Measurements from ENCODE around the gene MRPL4.

The MRPL4 gene

GRCh38 chr19:10266706-10267105 lies 14.7 kb downstream of the MRPL4 start:
- TF ChIP-seq, protein P1, sequence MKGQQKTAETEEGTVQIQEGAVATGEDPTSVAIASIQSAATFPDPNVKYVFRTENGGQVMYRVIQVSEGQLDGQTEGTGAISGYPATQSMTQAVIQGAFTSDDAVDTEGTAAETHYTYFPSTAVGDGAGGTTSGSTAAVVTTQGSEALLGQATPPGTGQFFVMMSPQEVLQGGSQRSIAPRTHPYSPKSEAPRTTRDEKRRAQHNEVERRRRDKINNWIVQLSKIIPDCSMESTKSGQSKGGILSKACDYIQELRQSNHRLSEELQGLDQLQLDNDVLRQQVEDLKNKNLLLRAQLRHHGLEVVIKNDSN (IDR thresholded peaks at IDR 0.05), result no peak
- TF ChIP-seq NFIC (IDR thresholded peaks at IDR 0.05) (no peak), EP300 (IDR thresholded peaks at IDR 0.05; ENCODE audit: borderline replicate concordance) (no peak), RAD21 (IDR thresholded peaks at IDR 0.05; ENCODE audit: low read depth) (no peak), EGR1 (IDR thresholded peaks at IDR 0.05) (no peak), YY1 (IDR thresholded peaks at IDR 0.05; ENCODE audit: low read depth) (no peak), CEBPB (IDR thresholded peaks at IDR 0.05) (no peak), TAF1 (IDR thresholded peaks at IDR 0.05; ENCODE audit: low read depth) (no peak), TEAD4 (IDR thresholded peaks at IDR 0.05) (no peak), TCF12 (IDR thresholded peaks at IDR 0.05; ENCODE audit: low read depth) (no peak), FOXM1 (IDR thresholded peaks at IDR 0.05; ENCODE audit: borderline replicate concordance, low read depth) (no peak), ZBTB7A (IDR thresholded peaks at IDR 0.05; ENCODE audit: low read depth) (no peak), MAX (IDR thresholded peaks at IDR 0.05) (no peak), CREB1 (IDR thresholded peaks at IDR 0.05; ENCODE audit: low read depth) (no peak)
- TF ChIP-seq, protein P2, sequence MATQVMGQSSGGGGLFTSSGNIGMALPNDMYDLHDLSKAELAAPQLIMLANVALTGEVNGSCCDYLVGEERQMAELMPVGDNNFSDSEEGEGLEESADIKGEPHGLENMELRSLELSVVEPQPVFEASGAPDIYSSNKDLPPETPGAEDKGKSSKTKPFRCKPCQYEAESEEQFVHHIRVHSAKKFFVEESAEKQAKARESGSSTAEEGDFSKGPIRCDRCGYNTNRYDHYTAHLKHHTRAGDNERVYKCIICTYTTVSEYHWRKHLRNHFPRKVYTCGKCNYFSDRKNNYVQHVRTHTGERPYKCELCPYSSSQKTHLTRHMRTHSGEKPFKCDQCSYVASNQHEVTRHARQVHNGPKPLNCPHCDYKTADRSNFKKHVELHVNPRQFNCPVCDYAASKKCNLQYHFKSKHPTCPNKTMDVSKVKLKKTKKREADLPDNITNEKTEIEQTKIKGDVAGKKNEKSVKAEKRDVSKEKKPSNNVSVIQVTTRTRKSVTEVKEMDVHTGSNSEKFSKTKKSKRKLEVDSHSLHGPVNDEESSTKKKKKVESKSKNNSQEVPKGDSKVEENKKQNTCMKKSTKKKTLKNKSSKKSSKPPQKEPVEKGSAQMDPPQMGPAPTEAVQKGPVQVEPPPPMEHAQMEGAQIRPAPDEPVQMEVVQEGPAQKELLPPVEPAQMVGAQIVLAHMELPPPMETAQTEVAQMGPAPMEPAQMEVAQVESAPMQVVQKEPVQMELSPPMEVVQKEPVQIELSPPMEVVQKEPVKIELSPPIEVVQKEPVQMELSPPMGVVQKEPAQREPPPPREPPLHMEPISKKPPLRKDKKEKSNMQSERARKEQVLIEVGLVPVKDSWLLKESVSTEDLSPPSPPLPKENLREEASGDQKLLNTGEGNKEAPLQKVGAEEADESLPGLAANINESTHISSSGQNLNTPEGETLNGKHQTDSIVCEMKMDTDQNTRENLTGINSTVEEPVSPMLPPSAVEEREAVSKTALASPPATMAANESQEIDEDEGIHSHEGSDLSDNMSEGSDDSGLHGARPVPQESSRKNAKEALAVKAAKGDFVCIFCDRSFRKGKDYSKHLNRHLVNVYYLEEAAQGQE (IDR thresholded peaks at IDR 0.05; ENCODE audit: low read depth), result no peak

DNA sequence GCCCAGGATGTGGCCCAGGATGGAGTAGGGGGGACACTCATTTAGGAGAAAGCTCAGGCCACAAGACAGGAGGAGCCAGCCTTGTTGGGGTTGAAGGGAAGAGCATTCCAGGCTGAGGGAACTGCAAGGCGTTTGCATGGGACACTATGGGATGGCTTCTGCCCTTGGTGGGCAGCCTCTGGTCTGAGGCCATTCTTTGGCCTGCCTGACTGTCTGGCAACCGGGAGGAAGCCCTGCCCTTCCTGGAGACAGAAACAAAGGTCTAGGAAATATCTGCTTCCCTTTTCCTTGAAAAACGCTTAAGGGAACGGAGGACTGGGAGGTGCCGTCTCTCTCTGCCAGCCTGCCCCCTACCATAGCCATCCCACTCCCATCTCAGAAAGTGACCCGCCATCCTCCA lies 16.1 kb downstream of the MRPL4 start:
- no peak for TF ChIP-seq TEAD4 (IDR thresholded peaks at IDR 0.05)
- TF ChIP-seq EP300 (IDR thresholded peaks at IDR 0.05; ENCODE audit: borderline replicate concordance), result no peak
- no peak for TF ChIP-seq TCF12 (IDR thresholded peaks at IDR 0.05; ENCODE audit: low read depth)
- TF ChIP-seq, protein P2 (IDR thresholded peaks at IDR 0.05; ENCODE audit: low read depth), result no peak

DNA sequence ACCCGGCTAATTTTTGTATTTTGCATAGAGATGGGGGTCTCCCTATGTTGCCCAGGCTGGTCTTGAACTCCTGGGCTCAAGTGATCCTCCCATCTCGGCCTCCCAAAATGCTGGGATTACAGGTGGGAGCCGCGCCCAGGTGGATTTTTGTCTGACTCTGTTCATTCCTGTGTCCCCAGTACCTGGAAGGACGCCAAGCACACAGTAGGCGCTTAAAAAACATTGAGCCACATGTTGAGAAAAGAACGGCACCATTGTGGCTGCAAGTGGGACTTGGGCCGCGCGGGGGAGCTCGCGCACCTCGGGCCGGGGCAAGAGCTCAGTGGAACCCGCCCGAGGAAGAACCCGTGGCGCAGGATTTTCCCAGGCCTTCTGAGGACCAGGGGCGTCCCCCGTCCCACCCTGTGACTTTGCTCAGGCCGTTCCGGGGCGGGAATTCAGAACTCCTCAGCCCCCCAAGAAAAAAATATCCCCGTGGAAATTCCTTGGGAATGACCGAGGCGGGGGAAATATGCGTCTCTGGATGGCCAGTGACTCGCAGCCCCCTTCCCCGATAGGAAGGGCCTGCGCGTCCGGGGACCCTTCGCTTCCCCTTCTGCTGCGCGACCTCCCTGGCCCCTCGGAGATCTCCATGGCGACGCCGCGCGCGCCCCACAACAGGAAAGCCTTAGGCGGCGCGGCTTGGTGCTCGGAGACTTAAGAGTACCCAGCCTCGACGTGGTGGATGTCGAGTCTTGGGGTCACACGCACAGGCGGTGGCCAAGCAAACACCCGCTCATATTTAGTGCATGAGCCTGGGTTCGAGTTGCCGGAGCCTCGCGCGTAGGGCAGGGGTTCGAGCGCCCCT lies 17.5 kb downstream of the MRPL4 start:
- TF ChIP-seq ZBTB7A (IDR thresholded peaks at IDR 0.05; ENCODE audit: low read depth) (peak; percentile 77), TEAD4 (IDR thresholded peaks at IDR 0.05) (no peak), RAD21 (IDR thresholded peaks at IDR 0.05; ENCODE audit: low read depth) (peak; percentile 95), NFIC (IDR thresholded peaks at IDR 0.05) (peak; percentile 72), MAX (IDR thresholded peaks at IDR 0.05) (peak; percentile 19; the same call in 1 of the 2 replicates), EGR1 (IDR thresholded peaks at IDR 0.05) (no peak)

DNA sequence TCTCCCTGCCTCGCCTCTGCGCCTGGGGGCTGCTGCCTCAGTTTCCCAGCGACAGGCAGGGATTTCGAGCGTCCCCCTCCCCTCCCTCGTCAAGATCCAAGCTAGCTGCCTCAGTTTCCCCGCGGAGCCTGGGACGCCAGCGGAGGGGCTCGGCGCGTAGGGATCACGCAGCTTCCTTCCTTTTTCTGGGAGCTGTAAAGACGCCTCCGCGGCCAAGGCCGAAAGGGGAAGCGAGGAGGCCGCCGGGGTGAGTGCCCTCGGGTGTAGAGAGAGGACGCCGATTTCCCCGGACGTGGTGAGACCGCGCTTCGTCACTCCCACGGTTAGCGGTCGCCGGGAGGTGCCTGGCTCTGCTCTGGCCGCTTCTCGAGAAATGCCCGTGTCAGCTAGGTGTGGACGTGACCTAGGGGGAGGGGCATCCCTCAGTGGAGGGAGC lies 18.2 kb downstream of the MRPL4 start:
- TF ChIP-seq CREB1 (IDR thresholded peaks at IDR 0.05; ENCODE audit: low read depth) (no peak), CEBPB (IDR thresholded peaks at IDR 0.05) (no peak), TCF12 (IDR thresholded peaks at IDR 0.05; ENCODE audit: low read depth) (no peak), EP300 (IDR thresholded peaks at IDR 0.05; ENCODE audit: borderline replicate concordance) (no peak), RAD21 (IDR thresholded peaks at IDR 0.05; ENCODE audit: low read depth) (no peak), EGR1 (IDR thresholded peaks at IDR 0.05) (no peak), TAF1 (IDR thresholded peaks at IDR 0.05; ENCODE audit: low read depth) (no peak), ZBTB7A (IDR thresholded peaks at IDR 0.05; ENCODE audit: low read depth) (no peak; the same call in 1 of the 2 replicates), TEAD4 (IDR thresholded peaks at IDR 0.05) (no peak), FOXM1 (IDR thresholded peaks at IDR 0.05; ENCODE audit: borderline replicate concordance, low read depth) (no peak), NFIC (IDR thresholded peaks at IDR 0.05) (no peak), YY1 (IDR thresholded peaks at IDR 0.05; ENCODE audit: low read depth) (no peak), MAX (IDR thresholded peaks at IDR 0.05) (no peak)
- TF ChIP-seq, protein P1 (IDR thresholded peaks at IDR 0.05), result no peak
- TF ChIP-seq, protein P2 (IDR thresholded peaks at IDR 0.05; ENCODE audit: low read depth), result no peak
